Fibroblast of lung (primary cell): Measurements from ENCODE around the gene SLC22A14. TPM values are rescaled to one million over a fixed set of nuclear protein-coding genes. Genes with fewer than 3 reads are reported as not detected.

Source experiments
- DNase-seq, 2 donors: peaks; one replicate each; pipeline versions ENCODE4 v3.0.0 to v3.0.0-alpha.2; 2010; ENCODE audit warnings: low read depth in 2 of 2
- H2AFZ ChIP-seq: 2 replicates; pipeline ENCODE4 v1.5.1; 2012; ENCODE audit warnings: low read length, control low read depth, inconsistent platforms
- H3K27ac ChIP-seq: 2 replicates; pipeline ENCODE4 v1.5.1; 2011; ENCODE audit warnings: low read length, control low read depth; ENCODE audit not compliant: insufficient read depth
- H3K27me3 ChIP-seq: 2 replicates; pipeline ENCODE4 v1.5.1; 2011; ENCODE audit warnings: mild to moderate bottlenecking, low read length; ENCODE audit not compliant: control insufficient read depth, insufficient read depth
- H3K36me3 ChIP-seq: 2 replicates; pipeline ENCODE4 v1.5.1; 2011; ENCODE audit warnings: low read length; ENCODE audit not compliant: control insufficient read depth, insufficient read depth
- H3K4me1 ChIP-seq: 2 replicates; pipeline ENCODE4 v1.5.1; 2011; ENCODE audit warnings: low read length; ENCODE audit not compliant: control insufficient read depth, insufficient read depth; ENCODE audit errors: extremely low read depth
- H3K4me2 ChIP-seq: 2 replicates; pipeline ENCODE4 v1.5.1; 2011; ENCODE audit warnings: low read length, control low read depth; ENCODE audit not compliant: insufficient read depth; ENCODE audit errors: extremely low read depth
- H3K4me3 ChIP-seq, 4 experiments: fragments of 200-600 bp in 1 of 4; sonication (generic) in 1 of 4; replicated peaks in 1 of 4; 2 replicates each; pipeline ENCODE4 v1.5.1; 2011 to 2016; ENCODE audit warnings: low read length in 4 of 4, low read depth in 3 of 4, mild to moderate bottlenecking in 3 of 4, control low read depth in 2 of 4, inconsistent platforms in 1 of 4, mixed read lengths in 1 of 4; ENCODE audit not compliant: insufficient read depth in 1 of 4; ENCODE audit errors: control extremely low read depth in 1 of 4
- H3K79me2 ChIP-seq: 2 replicates; pipeline ENCODE4 v1.5.1; 2012; ENCODE audit warnings: mild to moderate bottlenecking, low read length, inconsistent platforms; ENCODE audit not compliant: control insufficient read depth, insufficient read depth
- H3K9ac ChIP-seq: 2 replicates; pipeline ENCODE4 v1.5.1; 2011; ENCODE audit warnings: mild to moderate bottlenecking, low read length, control low read depth; ENCODE audit not compliant: insufficient read depth
- H3K9me3 ChIP-seq: 2 replicates; pipeline ENCODE4 v1.5.1; 2012; ENCODE audit warnings: low read depth, low read length; ENCODE audit not compliant: control insufficient read depth, insufficient read depth
- H4K20me1 ChIP-seq: 2 replicates; pipeline ENCODE4 v1.5.1; 2011; ENCODE audit warnings: low read length; ENCODE audit not compliant: control insufficient read depth, insufficient read depth; ENCODE audit errors: extremely low read depth
- EZH2 ChIP-seq: IDR thresholded peaks from 2 replicates; pipeline ENCODE4 v1.5.1; 2012; ENCODE audit warnings: low read length, control low read depth, mild to moderate bottlenecking; ENCODE audit errors: missing control alignments
- polyA plus RNA-seq, 2 donors: library from polyadenylated mRNA; depleted of rRNA in 1 of 2; stranded (reverse) in 1 of 2; unstranded in 1 of 2; fragments of >200 nt; gene quantifications; 2 replicates each; pipeline ENCODE4 v1.2.1, GENCODE V29; 2011 to 2012; ENCODE audit warnings: missing spikeins in 1 of 2
- total RNA-seq: library from RNA; depleted of rRNA; stranded (reverse); fragments of >200 nt; gene quantifications from 2 replicates; pipeline ENCODE4 v1.2.1, GENCODE V29; 2014
- TF ChIP-seq, protein P1 (sequence below), 2 donors: IDR thresholded peaks in 1 of 2; conservative IDR thresholded peaks in 1 of 2; 1 replicate in 1 of 2; 2 replicates in 1 of 2; pipeline ENCODE4 v1.5.1; 2011 to 2012; ENCODE audit warnings: low read length in 2 of 2, control low read depth in 1 of 2, inconsistent platforms in 1 of 2, low read depth in 1 of 2, mild to moderate bottlenecking in 1 of 2

The SLC22A14 gene
- total and polyA plus RNA-seq, 2 donors (not counting 1 experiment from before 2014, with no cell fraction given), result 0.17 TPM; not detected in 1

GRCh38 chr3:38308456-38308855 is 26.4 kb downstream of the SLC22A14 start:
- TF ChIP-seq, protein P1, sequence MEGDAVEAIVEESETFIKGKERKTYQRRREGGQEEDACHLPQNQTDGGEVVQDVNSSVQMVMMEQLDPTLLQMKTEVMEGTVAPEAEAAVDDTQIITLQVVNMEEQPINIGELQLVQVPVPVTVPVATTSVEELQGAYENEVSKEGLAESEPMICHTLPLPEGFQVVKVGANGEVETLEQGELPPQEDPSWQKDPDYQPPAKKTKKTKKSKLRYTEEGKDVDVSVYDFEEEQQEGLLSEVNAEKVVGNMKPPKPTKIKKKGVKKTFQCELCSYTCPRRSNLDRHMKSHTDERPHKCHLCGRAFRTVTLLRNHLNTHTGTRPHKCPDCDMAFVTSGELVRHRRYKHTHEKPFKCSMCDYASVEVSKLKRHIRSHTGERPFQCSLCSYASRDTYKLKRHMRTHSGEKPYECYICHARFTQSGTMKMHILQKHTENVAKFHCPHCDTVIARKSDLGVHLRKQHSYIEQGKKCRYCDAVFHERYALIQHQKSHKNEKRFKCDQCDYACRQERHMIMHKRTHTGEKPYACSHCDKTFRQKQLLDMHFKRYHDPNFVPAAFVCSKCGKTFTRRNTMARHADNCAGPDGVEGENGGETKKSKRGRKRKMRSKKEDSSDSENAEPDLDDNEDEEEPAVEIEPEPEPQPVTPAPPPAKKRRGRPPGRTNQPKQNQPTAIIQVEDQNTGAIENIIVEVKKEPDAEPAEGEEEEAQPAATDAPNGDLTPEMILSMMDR (conservative IDR thresholded peaks at IDR 0.05 in 1 of 2, IDR thresholded peaks at IDR 0.05 in 1 of 2; ENCODE audit: low read depth in 1 of 2, low read length in 2 of 2), result no peak
- H3K4me3 ChIP-seq, result no peak overlapping the region
- no peak overlapping the region for H2AFZ ChIP-seq
- no peaks in the 10 kb centered on the region for H3K4me1 ChIP-seq
- no peak overlapping the region for H3K9ac ChIP-seq
- no peaks in the 10 kb centered on the region for H3K9me3 ChIP-seq
- no peaks in the 10 kb centered on the region for H3K36me3 ChIP-seq
- no peak overlapping the region for H3K27ac ChIP-seq
- no peaks in the 10 kb centered on the region for H3K79me2 ChIP-seq
- no peaks in the 10 kb centered on the region for H4K20me1 ChIP-seq
- DNase-seq, result no peak
- H3K4me2 ChIP-seq, result no peak overlapping the region
- H3K27me3 ChIP-seq, result peaks cover 7% of the 10 kb centered on the region

GRCh38 chr3:38311476-38311875 is 29.4 kb downstream of the SLC22A14 start:
- Histone ChIP-seq H2AFZ (no peak overlapping the region), H3K79me2 (no peaks in the 10 kb centered on the region), H3K27me3 (peaks cover 7% of the 10 kb centered on the region), H4K20me1 (no peaks in the 10 kb centered on the region), H3K27ac (no peak overlapping the region), H3K9ac (no peak overlapping the region), H3K4me1 (no peaks in the 10 kb centered on the region), H3K4me2 (no peak overlapping the region), H3K4me3 (no peak overlapping the region), H3K36me3 (no peaks in the 10 kb centered on the region), H3K9me3 (no peaks in the 10 kb centered on the region)
- no peak for DNase-seq
- TF ChIP-seq, protein P1 (conservative IDR thresholded peaks at IDR 0.05 in 1 of 2, IDR thresholded peaks at IDR 0.05 in 1 of 2; ENCODE audit: low read depth in 1 of 2, low read length in 2 of 2), result no peak
- no peak for TF ChIP-seq EZH2

DNA sequence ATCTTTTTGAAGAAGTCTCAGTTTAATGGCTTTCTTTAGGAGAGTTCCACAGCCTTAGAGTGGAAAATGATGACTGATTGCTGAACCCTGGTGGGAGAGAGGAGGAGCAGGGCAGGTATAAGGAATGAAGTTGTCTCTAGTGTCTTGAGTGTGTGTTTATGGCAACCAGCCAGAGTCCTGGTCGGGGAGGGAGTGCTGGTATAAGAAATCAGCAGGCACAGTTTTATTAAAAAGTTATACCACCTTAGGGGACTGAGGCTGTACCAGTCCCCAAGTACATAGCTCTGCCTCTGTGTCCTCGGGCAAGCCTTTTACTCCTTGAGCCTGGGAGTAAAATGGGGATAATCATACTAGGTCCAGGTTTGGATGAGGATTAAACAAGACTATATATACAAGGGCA is 29.8 kb downstream of the SLC22A14 start:
- H3K27ac ChIP-seq, result no peak overlapping the region
- no peak overlapping the region for H3K9ac ChIP-seq
- no peaks in the 10 kb centered on the region for H3K79me2 ChIP-seq
- no peak overlapping the region for H3K4me3 ChIP-seq
- no peaks in the 10 kb centered on the region for H4K20me1 ChIP-seq
- H3K9me3 ChIP-seq, result no peaks in the 10 kb centered on the region
- no peak overlapping the region for H3K4me2 ChIP-seq
- TF ChIP-seq, protein P1 (conservative IDR thresholded peaks at IDR 0.05 in 1 of 2, IDR thresholded peaks at IDR 0.05 in 1 of 2; ENCODE audit: low read depth in 1 of 2, low read length in 2 of 2), result no peak
- no peak for TF ChIP-seq EZH2
- DNase-seq, result no peak
- no peak overlapping the region for H2AFZ ChIP-seq
- no peaks in the 10 kb centered on the region for H3K4me1 ChIP-seq
- H3K36me3 ChIP-seq, result no peaks in the 10 kb centered on the region
- peaks cover 7% of the 10 kb centered on the region for H3K27me3 ChIP-seq
